ENCODE measurements around the gene GBP3. TPM values are rescaled to one million over a fixed set of nuclear protein-coding genes. Genes with fewer than 3 reads are reported as not detected.
"Not testable (repeated sequence)": the region's sequence is repeated elsewhere in the genome, so short reads cannot be mapped to it uniquely, and the experiment has no call there.

The GBP3 gene
- total and polyA plus RNA-seq, 5 experiments from 2014 or later = 7.7 to 39.4 (median 10.4) TPM

DNA sequence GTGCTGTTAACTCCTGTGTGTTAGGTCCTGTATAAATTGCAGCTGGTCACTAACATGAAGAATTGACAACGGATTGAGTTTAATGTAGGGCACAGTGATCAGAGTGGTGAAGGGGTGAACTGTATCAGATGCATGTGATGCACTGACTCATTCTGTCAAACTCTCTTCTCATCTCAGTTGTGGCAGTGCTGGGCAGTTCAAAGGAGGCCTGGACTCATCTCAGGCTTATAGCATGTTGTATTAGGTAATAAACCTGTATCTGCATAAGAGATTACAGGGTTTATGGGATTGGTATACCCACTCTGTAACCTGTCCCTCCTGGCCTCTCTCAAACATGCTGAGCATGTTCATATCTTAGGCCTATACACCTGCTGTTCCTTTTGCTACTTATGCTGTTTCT, 12.4 kb upstream of the GBP3 start:
- Mint-ChIP-seq H3K9me3 (peaks cover 0 to 25% (median 20%) of the 10 kb centered on the region in 9 donors), H3K27ac (peak overlapping the region in 9 of 10 donors; percentile 64 to 94 (median 85)), H3K36me3 (peaks cover 0 to 24% (median 14%) of the 10 kb centered on the region in 3 donors), H3K27me3 (no peaks in the 10 kb centered on the region), H3K4me3 (peak overlapping the region in 5 of 10 donors; percentile 2 to 51 (median 25)), H3K4me1 (peaks cover 30 to 52% (median 47%) of the 10 kb centered on the region in 4 donors)
- DNase-seq (no peak), ATAC-seq (no peak)
- POLR2A ChIA-PET = interaction anchor here (1.8 to 2.7 kb wide), 3 partner anchors 13 to 91 kb away, joined by 7 to 33 read pairs (median 15); partner anchors contain the start of genes GBP1, GBP2 and GBP3

DNA sequence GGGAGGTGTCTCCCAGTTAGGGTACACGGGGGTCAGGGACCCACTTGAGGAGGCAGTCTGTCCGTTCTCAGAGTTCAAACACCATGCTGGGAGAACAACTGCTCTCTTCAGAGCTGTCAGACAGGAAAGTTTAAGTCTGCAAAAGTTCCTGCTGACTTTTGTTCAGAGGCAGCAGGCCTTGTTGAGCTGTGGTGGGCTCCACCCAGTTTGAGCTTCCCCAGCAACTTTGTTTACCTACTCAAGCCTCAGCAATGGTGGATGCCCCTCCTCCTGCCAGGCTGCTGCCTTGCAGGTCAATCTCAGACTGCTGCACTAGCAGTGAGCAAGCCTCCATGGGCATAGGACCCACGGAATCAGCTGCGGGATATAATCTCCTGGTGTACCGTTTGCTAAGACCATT, 11.3 kb upstream of the GBP3 start:
- POLR2A ChIA-PET = interaction anchor here (0.8 to 2.7 kb wide), 5 partner anchors 12 to 93 kb away, joined by 3 to 33 read pairs (median 7); partner anchors contain the start of genes GBP1, GBP2 and GBP3
- Mint-ChIP-seq H3K4me3 (peak overlapping the region; percentile 26 to 78 (median 56)), H3K36me3 (peaks cover 0 to 21% (median 14%) of the 10 kb centered on the region in 3 donors), H3K27ac (peak overlapping the region; percentile 64 to 94 (median 86)), H3K9me3 (peaks cover 0 to 35% (median 20%) of the 10 kb centered on the region in 9 donors), H3K4me1 (peaks cover 33 to 57% (median 50%) of the 10 kb centered on the region in 4 donors)
- DNase-seq (peak in 8 of 10 donors; percentile 2 to 68 (median 29)), ATAC-seq (peak; percentile 57 to 76)
- H3K27me3 Mint-ChIP-seq = not testable (repeated sequence)

- H3K27me3 Mint-ChIP-seq, ATAC-seq, POLR2A ChIA-PET: not testable (repeated sequence)
- Mint-ChIP-seq H3K4me3 (peak overlapping the region in 7 of 10 donors; percentile 5 to 55 (median 46)), H3K27ac (peak overlapping the region in 5 of 10 donors; percentile 12 to 87 (median 40)), H3K9me3 (peaks cover 0 to 48% (median 32%) of the 10 kb centered on the region in 9 donors), H3K4me1 (peaks cover 30 to 42% (median 40%) of the 10 kb centered on the region in 4 donors), H3K36me3 (peaks cover 0 to 28% (median 25%) of the 10 kb centered on the region in 3 donors)
- DNase-seq = peak in 2 of 10 donors; percentile 15 to 33
These were observed 6.4 kb upstream of the GBP3 start for GRCh38 chr1:89029051-89029450.

DNA sequence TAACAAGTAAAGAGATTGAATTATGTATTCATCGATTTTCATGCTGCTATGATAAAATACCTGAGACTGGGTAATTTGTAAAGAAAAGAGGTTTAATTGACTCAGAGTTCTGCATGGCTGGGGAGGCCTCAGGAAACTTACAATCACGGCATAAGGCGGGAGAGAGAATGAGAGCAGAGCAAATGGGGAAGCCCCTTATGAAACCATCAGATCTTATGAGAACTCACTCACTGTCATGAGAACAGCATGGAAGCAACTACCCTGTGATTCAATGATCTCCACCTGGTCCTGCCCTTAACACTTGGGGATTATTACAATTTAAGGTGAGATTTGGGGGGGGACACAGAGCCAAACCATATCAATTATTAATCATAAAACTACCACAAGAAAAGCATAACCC, 3.3 kb upstream of the GBP3 start:
- H3K4me1 Mint-ChIP-seq = peaks cover 24 to 34% (median 30%) of the 10 kb centered on the region in 4 donors
- ATAC-seq (no peak), DNase-seq (no peak)
- no peak overlapping the region for H3K4me3 Mint-ChIP-seq
- H3K9me3 Mint-ChIP-seq = peaks cover 0 to 31% (median 15%) of the 10 kb centered on the region in 9 donors
- POLR2A ChIA-PET = no interaction called here
- H3K36me3 Mint-ChIP-seq = peaks cover 0 to 12% (median 10%) of the 10 kb centered on the region in 3 donors
- no peaks in the 10 kb centered on the region for H3K27me3 Mint-ChIP-seq
- peak overlapping the region in 1 of 10 donors; percentile 38 for H3K27ac Mint-ChIP-seq

DNA sequence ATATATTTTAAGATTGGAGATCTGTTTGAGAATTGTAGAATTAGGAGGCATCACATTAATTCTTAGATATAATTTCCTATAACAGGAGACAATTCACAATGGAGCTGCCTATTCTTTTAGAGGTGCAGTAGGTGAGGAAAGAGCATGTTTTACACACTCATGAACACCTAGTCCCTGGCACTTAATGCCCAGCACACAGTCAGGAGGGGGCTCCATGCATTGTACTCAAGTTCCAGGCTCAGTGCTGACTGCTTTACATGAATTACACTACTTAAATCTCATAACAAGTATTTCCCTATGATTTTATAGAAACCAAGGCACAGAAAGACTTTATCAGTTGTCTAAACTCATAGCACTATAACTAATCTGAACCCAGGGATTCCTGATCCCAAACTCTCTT, 360 bp upstream of the GBP3 start:
- POLR2A ChIA-PET = interaction anchor here (1.2 to 2.4 kb wide), 6 partner anchors 11 to 250 kb away, joined by 3 to 33 read pairs (median 4); no protein-coding TSS in a partner anchor
- peaks cover 15 to 33% (median 25%) of the 10 kb centered on the region in 3 donors for H3K36me3 Mint-ChIP-seq
- H3K4me1 Mint-ChIP-seq = peaks cover 28 to 45% (median 37%) of the 10 kb centered on the region in 4 donors
- no peaks in the 10 kb centered on the region for H3K27me3 Mint-ChIP-seq
- ATAC-seq (peak; percentile 5 to 7), DNase-seq (no peak)
- H3K4me3 Mint-ChIP-seq = peak overlapping the region; percentile 86 to 98 (median 94)
- H3K27ac Mint-ChIP-seq = peak overlapping the region; percentile 92 to 98 (median 96)
- H3K9me3 Mint-ChIP-seq = peaks cover 0 to 15% (median 10%) of the 10 kb centered on the region in 9 donors

GRCh38 chr1:89018318-89018717, 4.3 kb downstream of the GBP3 start:
- ATAC-seq, H3K27me3 Mint-ChIP-seq, DNase-seq, POLR2A ChIA-PET, H3K9me3 Mint-ChIP-seq: not testable (repeated sequence)
- Mint-ChIP-seq H3K4me1 (peaks cover 29 to 62% (median 58%) of the 10 kb centered on the region in 4 donors), H3K4me3 (peak overlapping the region in 8 of 10 donors; percentile 16 to 64 (median 41)), H3K36me3 (peaks cover 11 to 72% (median 58%) of the 10 kb centered on the region in 3 donors), H3K27ac (peak overlapping the region in 1 of 10 donors; percentile 47)

GRCh38 chr1:89008511-89008910, 14.2 kb downstream of the GBP3 start:
- Mint-ChIP-seq H3K4me3 (no peak overlapping the region), H3K27me3 (no peaks in the 10 kb centered on the region), H3K36me3 (peaks cover 36 to 85% (median 85%) of the 10 kb centered on the region in 3 donors), H3K9me3 (peaks cover 0 to 14% (median under 1%) of the 10 kb centered on the region in 9 donors), H3K27ac (no peak overlapping the region), H3K4me1 (peaks cover 8 to 21% (median 17%) of the 10 kb centered on the region in 4 donors)
- POLR2A ChIA-PET = no interaction called here
- ATAC-seq = no peak
- DNase-seq = no peak

- H3K27ac Mint-ChIP-seq = peak overlapping the region in 3 of 10 donors; percentile 38 to 71 (median 54)
- peaks cover 0 to 29% (median 7%) of the 10 kb centered on the region in 9 donors for H3K9me3 Mint-ChIP-seq
- no peak for DNase-seq
- H3K4me3 Mint-ChIP-seq = peak overlapping the region in 1 of 10 donors; percentile 36
- H3K27me3 Mint-ChIP-seq = no peaks in the 10 kb centered on the region
- no peak for ATAC-seq
- peaks cover 16 to 42% (median 40%) of the 10 kb centered on the region in 4 donors for H3K4me1 Mint-ChIP-seq
- H3K36me3 Mint-ChIP-seq = peaks cover 36 to 66% (median 57%) of the 10 kb centered on the region in 3 donors
- POLR2A ChIA-PET = interaction anchor here (1.3 kb wide), 1 partner anchor 28 kb away, joined by 3 read pairs; no protein-coding TSS in a partner anchor
These were observed 17.1 kb downstream of the GBP3 start for GRCh38 chr1:89005286-89006151.

- Mint-ChIP-seq H3K27ac (peak overlapping the region in 9 of 10 donors; percentile 4 to 80 (median 40)), H3K4me3 (peak overlapping the region in 9 of 10 donors; percentile 16 to 70 (median 42)), H3K36me3 (peaks cover 11 to 38% (median 27%) of the 10 kb centered on the region in 3 donors), H3K4me1 (peaks cover 19 to 51% (median 42%) of the 10 kb centered on the region in 4 donors), H3K9me3 (peaks cover 0 to 31% (median 7%) of the 10 kb centered on the region in 9 donors)
- H3K27me3 Mint-ChIP-seq = not testable (repeated sequence)
- POLR2A ChIA-PET = interaction anchor here (0.6 to 1.1 kb wide), 2 partner anchors 20 to 38 kb away, joined by 3 to 7 read pairs; no protein-coding TSS in a partner anchor
- ATAC-seq (peak in 1 of 2 donors; percentile 21), DNase-seq (peak in 3 of 10 donors; percentile 57 to 73 (median 70))
These were observed 20.5 kb downstream of the GBP3 start for GRCh38 chr1:89002176-89002575.

DNA sequence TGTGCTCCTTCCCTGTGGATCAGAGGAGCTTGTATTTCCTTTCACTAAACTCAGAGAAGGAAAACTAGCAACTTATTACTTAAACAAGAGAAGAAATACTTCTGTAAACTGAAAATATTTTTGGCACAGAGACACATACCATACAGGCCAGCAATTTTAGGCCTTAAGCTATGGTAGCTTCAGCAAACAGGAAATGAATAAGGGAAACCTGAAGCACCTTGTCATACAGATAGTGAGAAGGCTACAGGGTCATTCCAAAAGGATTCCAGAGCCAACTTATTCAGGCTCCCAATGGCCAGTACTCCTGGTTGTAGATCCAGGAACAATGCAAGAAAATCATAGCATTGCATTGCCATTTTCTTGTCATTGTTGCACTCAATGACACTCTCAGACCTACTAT, 21.2 kb downstream of the GBP3 start:
- POLR2A ChIA-PET = interaction anchor here (1.1 to 1.5 kb wide), 2 partner anchors 10 to 20 kb away, joined by 3 to 7 read pairs; no protein-coding TSS in a partner anchor
- DNase-seq (no peak), ATAC-seq (peak in 1 of 2 donors; percentile 20)
- H3K4me1 Mint-ChIP-seq = peaks cover 19 to 51% (median 42%) of the 10 kb centered on the region in 4 donors
- H3K9me3 Mint-ChIP-seq = peaks cover 0 to 32% (median 7%) of the 10 kb centered on the region in 9 donors
- H3K27ac Mint-ChIP-seq = peak overlapping the region in 6 of 10 donors; percentile 11 to 72 (median 42)
- peaks cover 9 to 34% (median 21%) of the 10 kb centered on the region in 3 donors for H3K36me3 Mint-ChIP-seq
- no peaks in the 10 kb centered on the region for H3K27me3 Mint-ChIP-seq
- H3K4me3 Mint-ChIP-seq = peak overlapping the region in 3 of 10 donors; percentile 7 to 65 (median 16)

DNA sequence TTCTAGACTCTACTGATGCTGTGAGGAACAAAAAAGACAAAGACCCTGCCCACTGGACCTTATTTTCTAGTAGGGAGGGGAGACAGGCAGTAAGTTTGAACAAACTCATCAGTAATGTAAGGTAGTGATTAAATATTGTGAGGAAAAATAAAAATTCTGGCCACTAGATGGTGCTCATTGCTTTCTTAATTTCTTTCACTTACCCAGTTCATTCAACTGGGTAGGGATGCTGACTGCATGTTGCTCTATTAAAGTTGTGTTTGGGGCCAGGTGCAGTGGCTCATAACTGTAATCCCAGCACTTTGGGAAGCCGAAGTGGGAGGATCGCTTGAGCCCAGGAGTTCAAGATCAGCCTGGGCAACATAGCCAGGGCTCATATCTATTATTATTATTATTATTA, 23.9 kb downstream of the GBP3 start:
- Mint-ChIP-seq H3K36me3 (peaks cover 0 to 12% (median 0%) of the 10 kb centered on the region in 3 donors), H3K27me3 (no peaks in the 10 kb centered on the region), H3K9me3 (peaks cover 0 to 25% (median 7%) of the 10 kb centered on the region in 9 donors), H3K4me1 (peaks cover 10 to 35% (median 29%) of the 10 kb centered on the region in 4 donors), H3K4me3 (peak overlapping the region in 1 of 10 donors; percentile 38), H3K27ac (peak overlapping the region in 1 of 10 donors; percentile 72)
- peak; percentile 86 to 92 for ATAC-seq
- POLR2A ChIA-PET = interaction anchor here (0.6 to 1.0 kb wide), 4 partner anchors 25 to 699 kb away, joined by 3 to 6 read pairs (median 4); no protein-coding TSS in a partner anchor
- DNase-seq = peak in 5 of 10 donors; percentile 24 to 77 (median 76)

DNA sequence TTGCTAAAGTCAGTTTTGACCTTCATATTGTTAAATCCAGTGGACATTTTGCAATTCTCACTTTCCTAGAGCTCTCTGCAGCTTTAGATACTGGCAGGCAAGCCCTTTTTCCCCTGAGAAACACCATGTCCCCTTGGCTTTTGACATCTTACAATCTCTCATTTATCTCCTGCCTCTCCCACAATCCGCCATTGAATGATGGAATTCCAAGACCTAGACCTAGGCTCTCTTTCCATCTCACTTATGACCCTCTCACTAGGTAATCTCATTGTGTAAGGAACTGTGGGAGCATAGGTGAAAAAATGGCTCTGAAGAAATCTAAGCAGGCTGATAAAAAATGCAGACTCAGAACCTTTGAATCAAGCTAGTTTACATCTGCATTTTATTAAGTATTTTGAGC, 32.2 kb downstream of the GBP3 start:
- ATAC-seq (no peak), DNase-seq (no peak)
- Mint-ChIP-seq H3K36me3 (peaks cover 0 to 24% (median 1%) of the 10 kb centered on the region in 3 donors), H3K27ac (peak overlapping the region in 8 of 10 donors; percentile 30 to 87 (median 79)), H3K9me3 (no peaks in the 10 kb centered on the region), H3K4me1 (peaks cover 23 to 51% (median 46%) of the 10 kb centered on the region in 4 donors), H3K27me3 (no peaks in the 10 kb centered on the region), H3K4me3 (peak overlapping the region in 2 of 10 donors; percentile 11 to 18)
- POLR2A ChIA-PET = interaction anchor here (1.3 to 1.4 kb wide), 2 partner anchors 367 to 768 kb away, joined by 3 read pairs; no protein-coding TSS in a partner anchor
